ENCODE measurements around the gene SLC8B1.

- TF ChIP-seq CTCF (IDR thresholded peaks at IDR 0.05) (no peak), ZFX (IDR thresholded peaks at IDR 0.05; ENCODE audit: borderline replicate concordance) (no peak)
These were observed 778 bp downstream of the SLC8B1 start for GRCh38 chr12:113333877-113334785.
